GM12872 (cell line): ENCODE data around the gene AKAP12.

Source experiments
- CTCF ChIP-seq: IDR thresholded peaks from 3 replicates; pipeline ENCODE4 v1.5.1; 2011; ENCODE audit warnings: low read depth, mild to moderate bottlenecking, low read length, moderate library complexity; ENCODE audit not compliant: insufficient read depth

Gene AKAP12

GRCh38 chr6:151284548-151285017 is 44.8 kb downstream of the AKAP12 start:
- no peak for TF ChIP-seq CTCF

- no peak for TF ChIP-seq CTCF
These were observed 45.4 kb downstream of the AKAP12 start for GRCh38 chr6:151285122-151285521.

- no peak for TF ChIP-seq CTCF
These were observed 46.4 kb downstream of the AKAP12 start for GRCh38 chr6:151286214-151286613.

GRCh38 chr6:151288712-151289398 is 49.1 kb downstream of the AKAP12 start:
- TF ChIP-seq CTCF = no peak

- no peak for TF ChIP-seq CTCF
These were observed 49.7 kb downstream of the AKAP12 start for GRCh38 chr6:151289399-151290007.

- TF ChIP-seq CTCF = no peak
These were observed 51.3 kb downstream of the AKAP12 start for GRCh38 chr6:151290877-151291721.

- no peak for TF ChIP-seq CTCF
These were observed 51.9 kb downstream of the AKAP12 start for GRCh38 chr6:151291722-151292059.
